WI38 (cell line): ENCODE measurements around the gene SGPP1.
A peak's percentile ranks its signal among the peaks of the same experiment; 100 is the strongest.

ENCODE experiments used
- H3K4me3 ChIP-seq: 2 replicates; pipeline ENCODE4 v1.5.1; 2011; ENCODE audit warnings: low read depth, mild to moderate bottlenecking, control low read depth, low read length
- TF ChIP-seq, protein P1 (sequence below): IDR thresholded peaks from 2 replicates; pipeline ENCODE4 v1.5.1; 2012; ENCODE audit warnings: low read depth, mild to moderate bottlenecking, control low read depth, low read length

Gene SGPP1

DNA sequence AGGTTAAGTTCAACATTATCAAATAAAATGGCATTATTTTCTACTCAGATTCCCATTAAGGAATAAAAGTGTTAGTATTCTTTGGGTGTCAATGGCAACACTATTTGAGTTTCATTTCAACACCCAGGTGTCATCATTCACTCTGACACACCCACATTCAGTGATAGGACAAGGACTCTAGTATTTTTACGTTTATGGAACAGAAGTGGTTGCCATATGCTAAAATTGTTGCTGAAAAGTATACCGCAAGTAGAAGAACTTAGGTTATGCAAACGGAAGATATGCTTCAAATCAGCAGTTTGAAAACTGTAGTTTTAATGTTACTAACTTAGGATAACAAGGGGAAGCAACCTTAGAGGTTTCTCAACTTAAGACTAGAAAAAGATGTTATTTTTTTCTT is 20.0 kb upstream of the SGPP1 start:
- H3K4me3 ChIP-seq: no peak overlapping the region
- TF ChIP-seq, protein P1, sequence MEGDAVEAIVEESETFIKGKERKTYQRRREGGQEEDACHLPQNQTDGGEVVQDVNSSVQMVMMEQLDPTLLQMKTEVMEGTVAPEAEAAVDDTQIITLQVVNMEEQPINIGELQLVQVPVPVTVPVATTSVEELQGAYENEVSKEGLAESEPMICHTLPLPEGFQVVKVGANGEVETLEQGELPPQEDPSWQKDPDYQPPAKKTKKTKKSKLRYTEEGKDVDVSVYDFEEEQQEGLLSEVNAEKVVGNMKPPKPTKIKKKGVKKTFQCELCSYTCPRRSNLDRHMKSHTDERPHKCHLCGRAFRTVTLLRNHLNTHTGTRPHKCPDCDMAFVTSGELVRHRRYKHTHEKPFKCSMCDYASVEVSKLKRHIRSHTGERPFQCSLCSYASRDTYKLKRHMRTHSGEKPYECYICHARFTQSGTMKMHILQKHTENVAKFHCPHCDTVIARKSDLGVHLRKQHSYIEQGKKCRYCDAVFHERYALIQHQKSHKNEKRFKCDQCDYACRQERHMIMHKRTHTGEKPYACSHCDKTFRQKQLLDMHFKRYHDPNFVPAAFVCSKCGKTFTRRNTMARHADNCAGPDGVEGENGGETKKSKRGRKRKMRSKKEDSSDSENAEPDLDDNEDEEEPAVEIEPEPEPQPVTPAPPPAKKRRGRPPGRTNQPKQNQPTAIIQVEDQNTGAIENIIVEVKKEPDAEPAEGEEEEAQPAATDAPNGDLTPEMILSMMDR: no peak

DNA sequence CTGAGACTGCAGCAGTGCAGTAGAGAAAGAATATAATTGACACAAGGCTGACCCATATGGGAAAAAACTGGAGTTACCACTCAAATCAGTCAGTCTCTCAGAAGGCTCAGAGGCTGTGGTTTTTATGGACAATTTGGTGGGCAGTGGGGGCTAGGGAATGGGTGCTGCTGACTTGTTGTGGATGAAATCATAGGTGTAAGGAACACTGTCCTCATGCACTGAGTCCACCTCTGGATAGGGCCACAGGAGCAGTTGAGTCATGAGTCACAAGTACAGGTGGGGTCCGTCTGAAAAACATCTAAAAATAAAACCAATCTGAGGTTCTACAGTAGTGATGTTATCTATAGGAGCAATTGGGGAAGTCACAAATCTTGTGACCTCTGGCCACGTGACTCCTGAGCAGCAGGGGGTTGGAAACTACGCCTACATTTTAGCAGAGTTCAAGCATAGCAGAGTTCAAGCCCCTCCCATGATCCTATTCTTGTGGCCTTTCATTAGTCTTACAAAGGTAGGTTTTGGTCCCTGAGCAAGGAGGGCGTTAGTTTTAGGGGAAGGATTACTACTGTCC is 18.1 kb upstream of the SGPP1 start:
- H3K4me3 ChIP-seq: no peak overlapping the region
- TF ChIP-seq, protein P1: no peak

DNA sequence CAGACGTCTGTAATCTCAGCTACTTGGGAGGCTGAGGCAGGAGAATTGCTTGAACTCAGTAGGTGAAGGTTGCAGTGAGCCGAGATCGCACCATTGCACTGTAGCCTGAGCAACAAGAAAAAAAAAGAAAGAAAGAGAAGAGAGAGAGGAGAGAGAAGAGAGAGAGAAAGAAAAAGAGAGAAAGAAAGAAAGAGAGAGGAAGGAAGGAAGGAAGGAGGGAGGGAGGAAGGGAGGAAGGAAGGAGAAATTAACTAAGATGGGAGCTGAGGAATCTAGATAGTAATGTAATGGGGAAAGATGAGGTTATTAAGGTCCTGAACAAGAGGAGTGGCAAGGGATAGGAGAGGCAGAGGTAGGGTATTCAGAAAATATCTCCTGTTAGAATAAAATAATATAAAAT is 17.4 kb upstream of the SGPP1 start:
- TF ChIP-seq, protein P1: no peak
- no peak overlapping the region for H3K4me3 ChIP-seq

DNA sequence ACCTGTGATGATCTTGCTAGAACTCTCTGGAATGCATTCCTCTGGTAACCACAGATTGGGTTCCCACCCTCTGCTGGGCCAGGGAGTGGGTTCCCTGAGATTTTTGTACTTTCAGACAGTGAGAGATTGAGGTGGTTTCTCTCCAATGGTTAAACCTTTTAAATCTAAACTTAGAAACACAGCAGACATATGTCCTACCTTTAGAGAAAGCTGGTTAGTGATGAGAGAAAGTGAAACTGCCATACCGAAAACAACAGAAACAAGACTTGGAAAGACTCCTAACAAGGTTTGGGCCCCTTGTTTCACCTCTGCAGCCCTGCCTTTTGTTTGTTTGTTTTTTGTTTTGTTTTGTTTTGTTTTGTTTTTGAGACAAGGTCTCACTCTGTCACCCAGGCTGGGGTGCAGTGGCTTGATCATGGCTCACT is 9.7 kb upstream of the SGPP1 start:
- no peak overlapping the region for H3K4me3 ChIP-seq
- TF ChIP-seq, protein P1: no peak

DNA sequence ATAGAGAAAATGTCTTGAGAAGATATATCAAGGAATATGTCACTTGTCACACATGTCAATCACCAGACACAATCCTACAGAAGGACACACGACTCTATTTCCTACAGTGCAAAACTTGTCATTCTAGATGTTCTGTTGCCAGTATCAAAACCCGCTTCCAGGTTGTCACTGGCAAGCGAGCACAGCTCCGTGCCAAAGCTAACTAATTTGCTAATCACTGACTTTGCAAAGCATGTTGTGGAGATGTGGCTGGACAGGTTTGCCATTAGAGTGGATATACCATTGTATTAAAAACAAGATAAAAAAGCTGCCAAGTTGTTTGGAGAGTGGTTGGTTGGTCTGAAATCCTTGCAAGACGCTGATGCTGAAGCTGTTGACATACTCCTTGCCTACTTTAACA is 7.9 kb upstream of the SGPP1 start:
- TF ChIP-seq, protein P1: no peak
- H3K4me3 ChIP-seq: no peak overlapping the region

DNA sequence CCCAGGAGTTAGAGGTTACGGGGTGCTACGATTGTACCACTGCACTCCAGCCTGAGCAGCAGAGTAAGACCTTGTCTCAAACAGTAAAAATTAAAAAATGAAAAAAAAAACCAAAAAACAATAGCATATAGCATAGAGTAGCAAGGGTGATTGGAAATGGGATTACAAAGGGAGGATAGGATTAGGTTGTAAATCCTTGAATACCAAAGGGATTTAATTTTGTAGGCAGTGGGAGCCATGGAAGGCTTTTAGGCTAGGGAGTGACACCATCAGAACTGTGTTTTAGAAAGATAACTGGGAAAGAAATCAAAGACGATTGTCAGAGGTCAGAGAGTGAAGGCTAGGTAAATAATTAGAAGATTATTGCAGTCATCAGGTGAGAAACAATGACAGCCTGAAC is 2.8 kb upstream of the SGPP1 start:
- no peak overlapping the region for H3K4me3 ChIP-seq
- TF ChIP-seq, protein P1: no peak

DNA sequence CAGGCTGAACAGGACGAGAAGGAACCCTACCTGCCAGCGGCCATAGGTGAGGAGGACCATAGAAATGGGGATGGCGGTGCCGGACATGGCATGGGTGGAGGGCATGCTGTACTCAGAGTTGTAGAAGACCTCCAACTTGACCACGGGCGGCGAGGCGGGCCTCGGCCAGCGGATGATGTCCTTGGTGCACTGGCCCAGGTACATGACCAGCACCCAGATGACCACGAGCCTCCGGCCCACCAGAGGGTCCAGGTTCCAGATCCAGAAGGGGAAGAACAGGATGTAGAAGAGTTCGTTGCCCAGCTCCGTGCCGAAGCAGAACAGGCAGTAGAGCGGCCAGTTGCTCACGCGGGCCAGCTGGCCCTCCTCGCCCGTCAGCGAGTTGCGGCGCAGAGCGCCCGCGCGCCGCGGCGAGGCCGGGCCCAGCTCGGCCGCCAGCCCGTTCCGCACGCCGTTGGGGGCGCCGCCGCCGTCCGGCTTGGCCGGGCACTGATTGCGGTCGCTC is 582 bp downstream of the SGPP1 start:
- TF ChIP-seq, protein P1: no peak
- H3K4me3 ChIP-seq: peak overlapping the region; percentile 80
